Cerebellar cortex (tissue), 1 donor: ENCODE results near the gene CHST8.
"Not testable (repeated sequence)": the region's sequence is repeated elsewhere in the genome, so short reads cannot be mapped to it uniquely, and the experiment has no call there.

ENCODE experiments used
- DNase-seq: peaks from one replicate; pipeline ENCODE4 v3.0.0-alpha.2; 2015; ENCODE audit warnings: low spot score

CHST8 gene

GRCh38 chr19:33690378-33691029 is 68.8 kb downstream of the CHST8 start:
- DNase-seq, result no peak

GRCh38 chr19:33691030-33691427 is 69.3 kb downstream of the CHST8 start:
- no peak for DNase-seq

- DNase-seq, result no peak
These were observed 70.0 kb downstream of the CHST8 start for GRCh38 chr19:33691736-33692135.

- no peak for DNase-seq
These were observed 71.9 kb downstream of the CHST8 start for GRCh38 chr19:33693678-33694077.

GRCh38 chr19:33695547-33695946 is 73.8 kb downstream of the CHST8 start:
- DNase-seq, result not testable (repeated sequence)

- DNase-seq, result no peak
These were observed 76.0 kb downstream of the CHST8 start for GRCh38 chr19:33697766-33698165.

GRCh38 chr19:33698576-33699435 is 77.1 kb downstream of the CHST8 start:
- DNase-seq, result no peak

- DNase-seq, result no peak
These were observed 78.1 kb downstream of the CHST8 start for GRCh38 chr19:33699754-33700407.

GRCh38 chr19:33700408-33701013 is 78.8 kb downstream of the CHST8 start:
- DNase-seq, result no peak

GRCh38 chr19:33701565-33701964 is 79.8 kb downstream of the CHST8 start:
- no peak for DNase-seq

- no peak for DNase-seq
These were observed 81.1 kb downstream of the CHST8 start for GRCh38 chr19:33702606-33703437.

- DNase-seq, result no peak
These were observed 81.6 kb downstream of the CHST8 start for GRCh38 chr19:33703438-33703750.

GRCh38 chr19:33703821-33704220 is 82.1 kb downstream of the CHST8 start:
- DNase-seq, result no peak

- DNase-seq, result no peak
These were observed 82.5 kb downstream of the CHST8 start for GRCh38 chr19:33704271-33704670.

GRCh38 chr19:33705090-33705847 is 83.5 kb downstream of the CHST8 start:
- no peak for DNase-seq

- no peak for DNase-seq
These were observed 84.1 kb downstream of the CHST8 start for GRCh38 chr19:33705860-33706259.

- no peak for DNase-seq
These were observed 84.9 kb downstream of the CHST8 start for GRCh38 chr19:33706631-33707030.

- peak; percentile 92 for DNase-seq
These were observed 90.5 kb downstream of the CHST8 start for GRCh38 chr19:33712268-33712667.

- no peak for DNase-seq
These were observed 91.4 kb downstream of the CHST8 start for GRCh38 chr19:33713194-33713593.

- no peak for DNase-seq
These were observed 92.4 kb downstream of the CHST8 start for GRCh38 chr19:33714149-33714548.

GRCh38 chr19:33715462-33715861 is 93.7 kb downstream of the CHST8 start:
- DNase-seq, result peak; percentile 25
